ENCODE measurements around the gene SERPINB6. TPM values are rescaled to one million over a fixed set of nuclear protein-coding genes. Genes with fewer than 3 reads are reported as not detected.

Gene SERPINB6
- total and polyA plus RNA-seq, 9 of the 15 experiments (the other 6 are each of a cell fraction or from before 2014, with no cell fraction given) = 86.6 to 211 (median 143) TPM

- TF ChIP-seq DEAF1 (CRISPR knock-in tag; IDR thresholded peaks at IDR 0.05) (peak; percentile 76), RB1 (IDR thresholded peaks at IDR 0.05; ENCODE audit: low read depth) (peak; percentile 88), ZFP36 (IDR thresholded peaks at IDR 0.05; ENCODE audit: low read depth, low read length, partially characterized antibody) (no peak), MECOM (CRISPR knock-in tag; IDR thresholded peaks at IDR 0.05) (0 out of 2 replicates have a peak, but pooled peaks have one; percentile 25), ZNF41 (CRISPR knock-in tag; conservative IDR thresholded peaks at IDR 0.05) (no peak), MLLT1 (IDR thresholded peaks at IDR 0.05) (no peak; a peak in 2 of 4 replicates), ZNF347 (CRISPR knock-in tag; IDR thresholded peaks at IDR 0.05; ENCODE audit: low read depth) (no peak), ETV5 (CRISPR knock-in tag; IDR thresholded peaks at IDR 0.05; ENCODE audit: low read depth) (0 out of 2 replicates have a peak, but pooled peaks have one; percentile 62), ZNF277 (CRISPR knock-in tag; IDR thresholded peaks at IDR 0.05; ENCODE audit: borderline replicate concordance) (no peak), PHF21A (IDR thresholded peaks at IDR 0.05; ENCODE audit: borderline replicate concordance, low read depth) (peak; percentile 69; the same call in 1 of the 2 replicates), NFXL1 (CRISPR knock-in tag; IDR thresholded peaks at IDR 0.05) (no peak), CREB3L1 (IDR thresholded peaks at IDR 0.05; ENCODE audit: borderline replicate concordance, low read depth) (peak; percentile 57; the same call in 1 of the 2 replicates), ZNF263 (CRISPR knock-in tag; IDR thresholded peaks at IDR 0.05; ENCODE audit: borderline replicate concordance) (peak; percentile 57; the same call in 1 of the 2 replicates), ETV1 (tag; conservative IDR thresholded peaks at IDR 0.05; ENCODE audit: low read depth) (peak; percentile 64; the same call in 1 of the 2 replicates), NRF1 (conservative IDR thresholded peaks at IDR 0.05 in 1 of 2, IDR thresholded peaks at IDR 0.05 in 1 of 2) (0 out of 4 replicates have a peak, but pooled peaks of 1 of the 2 experiments have one; percentile 19), MEF2D (tag; conservative IDR thresholded peaks at IDR 0.05; ENCODE audit: low read depth) (peak; percentile 62; the same call in 1 of the 2 replicates), BRD9 (IDR thresholded peaks at IDR 0.05; ENCODE audit: low read depth, partially characterized antibody) (peak; percentile 80), RUNX1 (IDR thresholded peaks at IDR 0.05; ENCODE audit: low read depth) (no peak), RCOR1 (IDR thresholded peaks at IDR 0.05; ENCODE audit: borderline replicate concordance in 1 of 2, low read depth in 2 of 2, low read length in 2 of 2) (peak; percentile 56 to 86; a peak in 1 of 4 replicates), ZBTB5 (IDR thresholded peaks at IDR 0.05) (no peak)
These were observed 30.5 kb upstream of the SERPINB6 start (continued) for GRCh38 chr6:3001773-3002293.

Measured in K562 (cell line).